Measurements from ENCODE around the gene AFF4.

DNA sequence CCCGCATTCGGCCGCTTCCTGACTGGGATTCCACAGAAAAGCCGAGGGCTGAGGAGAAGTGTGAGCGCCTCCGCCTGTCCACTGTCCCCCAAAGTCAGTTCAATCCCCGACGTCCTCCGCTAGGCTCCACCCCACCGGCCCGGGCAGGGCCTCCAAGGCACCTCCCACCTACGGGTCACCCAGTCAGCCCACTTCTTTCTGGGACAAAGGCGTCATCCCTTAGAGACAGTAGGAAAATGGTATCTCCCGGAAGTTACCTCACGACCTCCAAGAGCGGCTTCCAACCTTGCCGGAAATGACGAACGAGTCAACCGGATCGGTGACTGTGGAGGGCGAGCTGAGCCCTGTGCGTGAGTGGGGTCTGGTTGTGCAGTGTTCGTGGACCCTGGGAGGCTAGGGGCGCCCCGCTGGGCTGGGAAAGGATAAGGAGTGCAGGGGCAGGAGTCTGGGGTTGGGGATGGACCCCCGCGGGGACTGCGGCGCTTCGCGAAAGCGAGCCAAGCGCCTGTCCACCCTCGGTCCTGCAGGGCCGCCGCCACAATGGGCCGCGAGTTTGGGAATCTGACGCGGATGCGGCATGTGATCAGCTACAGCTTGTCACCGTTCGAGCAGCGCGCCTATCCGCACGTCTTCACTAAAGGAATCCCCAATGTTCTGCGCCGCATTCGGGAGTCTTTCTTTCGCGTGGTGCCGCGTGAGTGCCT, 96.9 kb downstream of the AFF4 start, which contains the start of the genes GDF9 and UQCRQ:
- TF ChIP-seq TAF1 (IDR thresholded peaks at IDR 0.05; ENCODE audit: low read depth) (peak; percentile 76), EZH2 (IDR thresholded peaks at IDR 0.05; ENCODE audit: borderline replicate concordance, insufficient read depth, low read length, poor library complexity, severe bottlenecking) (no peak)
- TF ChIP-seq, protein P1, sequence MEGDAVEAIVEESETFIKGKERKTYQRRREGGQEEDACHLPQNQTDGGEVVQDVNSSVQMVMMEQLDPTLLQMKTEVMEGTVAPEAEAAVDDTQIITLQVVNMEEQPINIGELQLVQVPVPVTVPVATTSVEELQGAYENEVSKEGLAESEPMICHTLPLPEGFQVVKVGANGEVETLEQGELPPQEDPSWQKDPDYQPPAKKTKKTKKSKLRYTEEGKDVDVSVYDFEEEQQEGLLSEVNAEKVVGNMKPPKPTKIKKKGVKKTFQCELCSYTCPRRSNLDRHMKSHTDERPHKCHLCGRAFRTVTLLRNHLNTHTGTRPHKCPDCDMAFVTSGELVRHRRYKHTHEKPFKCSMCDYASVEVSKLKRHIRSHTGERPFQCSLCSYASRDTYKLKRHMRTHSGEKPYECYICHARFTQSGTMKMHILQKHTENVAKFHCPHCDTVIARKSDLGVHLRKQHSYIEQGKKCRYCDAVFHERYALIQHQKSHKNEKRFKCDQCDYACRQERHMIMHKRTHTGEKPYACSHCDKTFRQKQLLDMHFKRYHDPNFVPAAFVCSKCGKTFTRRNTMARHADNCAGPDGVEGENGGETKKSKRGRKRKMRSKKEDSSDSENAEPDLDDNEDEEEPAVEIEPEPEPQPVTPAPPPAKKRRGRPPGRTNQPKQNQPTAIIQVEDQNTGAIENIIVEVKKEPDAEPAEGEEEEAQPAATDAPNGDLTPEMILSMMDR (IDR thresholded peaks at IDR 0.05; ENCODE audit: poor library complexity, severe bottlenecking) = peak; percentile 64

All from neural cell (in vitro differentiated cells).